Measurements from ENCODE around the gene BCL2L13.

DNA sequence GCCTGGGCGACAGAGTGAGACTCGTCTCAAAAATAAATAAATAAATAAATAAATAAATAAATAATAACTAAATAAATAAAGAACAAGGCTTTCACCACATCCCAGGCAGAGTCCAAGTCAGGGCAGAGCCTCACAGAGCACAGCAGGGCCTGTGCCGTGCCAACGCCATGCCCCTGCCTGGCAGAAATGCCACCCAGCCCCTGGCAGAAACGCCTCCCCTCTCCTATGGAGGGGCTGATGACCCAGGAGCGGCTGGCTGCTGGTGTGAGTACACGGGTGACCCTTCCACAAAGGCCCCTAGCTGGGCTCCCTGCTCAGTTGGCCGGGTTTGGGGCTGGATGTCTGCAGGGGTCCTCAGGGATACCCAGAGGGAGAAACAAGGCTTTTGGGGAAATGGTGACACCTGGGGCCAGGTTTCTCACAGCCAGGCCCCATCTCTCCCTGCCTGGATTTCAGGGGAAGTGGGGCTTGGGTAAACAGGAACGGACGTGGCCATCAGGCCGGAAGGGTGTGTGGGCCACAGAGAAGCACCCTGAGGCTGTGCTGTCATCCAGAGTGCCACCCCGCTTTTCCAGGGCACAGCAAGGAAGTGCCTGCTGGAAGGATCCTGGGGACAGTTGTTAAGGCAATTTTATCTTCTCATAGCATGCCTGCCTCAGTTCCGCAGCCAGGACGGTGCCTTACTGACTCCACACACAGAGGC is 130.6 kb downstream of the BCL2L13 start:
- no peak for TF ChIP-seq EZH2 (IDR thresholded peaks at IDR 0.05; ENCODE audit: borderline replicate concordance, low read depth, low read length, poor library complexity, severe bottlenecking)
- TF ChIP-seq, protein P1, sequence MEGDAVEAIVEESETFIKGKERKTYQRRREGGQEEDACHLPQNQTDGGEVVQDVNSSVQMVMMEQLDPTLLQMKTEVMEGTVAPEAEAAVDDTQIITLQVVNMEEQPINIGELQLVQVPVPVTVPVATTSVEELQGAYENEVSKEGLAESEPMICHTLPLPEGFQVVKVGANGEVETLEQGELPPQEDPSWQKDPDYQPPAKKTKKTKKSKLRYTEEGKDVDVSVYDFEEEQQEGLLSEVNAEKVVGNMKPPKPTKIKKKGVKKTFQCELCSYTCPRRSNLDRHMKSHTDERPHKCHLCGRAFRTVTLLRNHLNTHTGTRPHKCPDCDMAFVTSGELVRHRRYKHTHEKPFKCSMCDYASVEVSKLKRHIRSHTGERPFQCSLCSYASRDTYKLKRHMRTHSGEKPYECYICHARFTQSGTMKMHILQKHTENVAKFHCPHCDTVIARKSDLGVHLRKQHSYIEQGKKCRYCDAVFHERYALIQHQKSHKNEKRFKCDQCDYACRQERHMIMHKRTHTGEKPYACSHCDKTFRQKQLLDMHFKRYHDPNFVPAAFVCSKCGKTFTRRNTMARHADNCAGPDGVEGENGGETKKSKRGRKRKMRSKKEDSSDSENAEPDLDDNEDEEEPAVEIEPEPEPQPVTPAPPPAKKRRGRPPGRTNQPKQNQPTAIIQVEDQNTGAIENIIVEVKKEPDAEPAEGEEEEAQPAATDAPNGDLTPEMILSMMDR (conservative IDR thresholded peaks at IDR 0.05; ENCODE audit: low read depth, low read length): no peak
